DMS114 treated with DMSO at 0.1 percent for 48 hours (cell line): ENCODE data around the gene SLC15A4.
"Not testable (repeated sequence)": the region's sequence is repeated elsewhere in the genome, so short reads cannot be mapped to it uniquely, and the experiment has no call there.

ENCODE experiments used
- DNase-seq: peaks from one replicate; lab custom pipeline; 2025; ENCODE audit not compliant: unreplicated experiment; lab: John Stamatoyannopoulos, UW

SLC15A4 gene

GRCh38 chr12:128844031-128844635 lies 20.4 kb upstream of the SLC15A4 start:
- no peak for DNase-seq

DNA sequence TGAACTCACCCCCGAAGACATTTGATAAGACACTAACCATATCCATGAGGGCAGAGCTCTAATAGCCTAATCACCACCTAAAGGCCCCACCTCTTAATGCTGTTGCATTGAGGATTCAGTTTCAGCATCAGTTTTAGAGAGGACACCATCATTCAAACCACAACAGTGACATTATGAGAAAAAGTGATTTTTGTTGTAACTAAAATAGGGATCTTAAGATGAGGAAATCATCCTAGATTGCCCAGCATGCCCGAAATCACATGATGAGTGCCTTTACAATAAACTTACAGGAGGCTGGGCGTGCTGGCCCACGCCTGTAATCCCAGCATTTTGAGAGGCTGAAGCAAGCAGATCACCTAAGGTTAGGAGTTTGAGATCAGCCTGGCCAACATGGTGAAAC lies 19.8 kb upstream of the SLC15A4 start:
- no peak for DNase-seq

DNA sequence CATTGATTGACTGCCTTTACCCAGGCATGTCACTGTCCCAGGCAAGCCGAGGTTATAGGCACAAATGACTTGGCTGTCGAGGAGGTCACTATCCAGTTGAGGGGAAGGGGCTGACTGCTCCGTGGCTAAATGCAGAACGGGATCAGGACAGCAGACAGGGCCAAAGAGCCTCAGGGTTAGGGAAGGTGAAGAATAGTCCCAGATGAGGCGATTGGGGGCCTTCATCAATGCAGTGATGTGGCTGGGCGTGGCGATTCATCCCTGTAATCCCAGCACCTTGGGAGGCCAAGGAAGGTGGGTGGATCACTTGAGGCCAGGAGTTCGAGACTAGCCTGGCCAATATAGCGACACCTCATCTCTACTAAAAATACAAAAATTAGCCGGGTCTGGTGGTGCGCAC lies 18.8 kb upstream of the SLC15A4 start:
- no peak for DNase-seq

GRCh38 chr12:128840862-128841468 lies 17.2 kb upstream of the SLC15A4 start:
- no peak for DNase-seq

DNA sequence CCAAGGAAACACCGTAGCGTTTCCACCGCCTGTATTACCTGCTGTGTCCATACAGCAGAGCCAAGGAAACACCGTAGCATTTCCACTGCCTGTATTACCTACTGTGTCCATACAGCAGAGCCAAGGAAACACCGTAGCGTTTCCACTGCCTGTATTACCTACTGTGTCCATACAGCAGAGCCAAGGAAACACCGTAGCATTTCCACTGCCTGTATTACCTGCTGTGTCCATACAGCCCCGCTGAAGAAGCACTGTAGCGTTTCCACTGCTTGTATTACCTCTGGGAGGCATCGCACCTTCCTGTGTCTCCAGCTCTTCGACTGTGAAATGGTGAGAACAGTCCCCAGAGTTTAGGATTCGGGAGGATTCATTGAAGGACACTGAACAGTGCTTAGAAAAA lies 16.1 kb upstream of the SLC15A4 start:
- not testable (repeated sequence) for DNase-seq

DNA sequence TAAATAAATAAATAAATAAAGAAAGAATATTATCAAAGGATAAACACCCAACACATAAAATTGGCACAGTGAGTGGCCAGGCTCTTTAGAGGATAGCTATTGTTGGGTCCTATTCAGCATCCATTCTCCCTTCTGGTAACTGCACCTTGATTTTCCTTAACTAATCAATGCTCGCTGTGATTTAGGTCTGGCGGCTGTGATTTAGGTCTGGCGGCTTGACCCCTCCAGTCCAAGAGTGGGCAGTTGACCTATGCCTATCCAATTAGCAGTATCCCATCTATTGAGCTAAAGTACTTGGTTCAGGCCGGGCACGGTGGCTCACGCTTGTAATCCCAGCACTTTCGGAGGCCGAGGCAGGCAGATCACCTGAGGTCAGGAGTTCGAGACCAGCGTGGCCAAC lies 9.7 kb upstream of the SLC15A4 start:
- DNase-seq, result no peak

GRCh38 chr12:128830505-128830893 lies 6.7 kb upstream of the SLC15A4 start:
- no peak for DNase-seq

- no peak for DNase-seq
These were observed 6.2 kb upstream of the SLC15A4 start for GRCh38 chr12:128829861-128830504.

- no peak for DNase-seq
These were observed 4.0 kb upstream of the SLC15A4 start for GRCh38 chr12:128827724-128828123.

DNA sequence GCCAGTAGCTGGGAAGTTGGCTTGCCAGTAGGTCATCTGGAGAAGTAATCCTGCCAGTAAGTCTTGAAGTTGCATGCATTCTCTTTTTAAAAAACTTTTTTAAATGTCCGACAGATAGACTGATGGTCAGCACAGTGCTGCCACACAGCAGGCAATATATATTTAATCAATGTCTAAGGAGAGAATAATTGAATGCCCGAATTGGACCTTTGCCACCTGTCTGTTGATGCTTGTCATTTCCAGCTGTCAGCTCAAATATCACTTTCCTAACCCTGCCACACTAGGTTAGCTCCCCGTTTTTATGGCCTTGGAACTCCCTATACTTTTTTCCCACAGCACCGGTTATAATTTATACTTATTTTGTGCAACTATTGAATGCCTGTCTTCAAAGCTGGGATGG lies 2.1 kb upstream of the SLC15A4 start:
- no peak for DNase-seq

- DNase-seq, result no peak
These were observed 392 bp downstream of the SLC15A4 start for GRCh38 chr12:128823216-128823915.

- DNase-seq, result no peak
These were observed 2.9 kb downstream of the SLC15A4 start for GRCh38 chr12:128820723-128821432.

DNA sequence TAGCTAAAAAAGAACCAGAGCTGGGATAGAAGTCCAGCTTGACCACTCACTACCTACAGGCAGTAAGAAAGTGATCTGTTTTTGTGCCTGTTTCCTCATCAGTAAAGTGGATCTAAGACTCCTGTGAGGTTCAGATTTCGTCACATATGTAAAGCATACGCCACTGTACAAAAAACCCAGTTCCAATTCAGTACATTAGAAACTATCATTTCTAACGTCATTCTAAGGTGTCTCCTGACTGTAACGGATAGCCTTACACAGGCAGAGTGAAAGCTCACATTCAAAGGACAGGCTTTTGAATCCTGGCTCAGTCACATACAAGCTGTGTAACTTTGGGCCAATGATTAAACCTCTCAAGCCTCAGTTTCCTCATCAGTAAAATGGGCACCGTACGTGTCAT lies 3.5 kb downstream of the SLC15A4 start:
- no peak for DNase-seq

DNA sequence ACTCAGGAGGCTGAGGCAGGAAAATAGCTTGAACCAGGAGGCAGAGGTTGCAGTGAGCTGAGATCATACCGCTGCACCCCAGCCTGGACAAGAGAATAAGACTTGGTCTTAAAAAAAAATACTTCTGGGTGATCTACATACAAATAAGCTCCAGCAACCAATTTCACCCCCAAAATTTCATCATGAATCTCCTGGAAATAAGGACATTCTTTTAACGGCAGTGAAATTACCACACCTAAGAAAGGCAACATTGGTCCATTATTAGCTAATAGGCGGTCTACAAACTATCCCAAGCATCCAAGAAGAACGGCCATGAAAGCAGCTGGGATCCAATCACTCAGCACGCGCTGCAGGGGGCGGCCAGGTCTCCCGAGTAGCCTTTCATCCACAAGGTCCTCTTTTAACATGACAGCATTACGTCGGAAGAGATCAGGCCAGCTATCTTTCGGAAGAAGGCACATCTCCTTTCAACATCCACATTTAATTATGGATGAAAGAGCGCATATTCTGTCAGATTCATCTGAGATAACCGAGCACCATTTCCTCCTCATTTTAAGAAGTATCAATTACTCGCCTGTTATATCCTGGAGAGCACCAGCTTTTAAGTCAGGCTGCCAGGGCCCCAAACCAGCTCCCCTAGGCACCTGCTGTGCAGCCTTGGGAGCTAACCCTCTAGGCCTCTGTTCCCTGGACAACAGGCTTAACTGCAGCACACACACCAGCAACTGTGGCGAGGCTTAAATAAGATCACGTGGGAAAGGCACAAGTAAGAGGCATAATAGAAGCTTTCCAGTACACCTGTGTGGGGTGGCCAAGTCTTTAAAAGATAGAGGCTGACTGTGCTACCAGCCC lies 4.2 kb downstream of the SLC15A4 start:
- DNase-seq, result no peak

- DNase-seq, result no peak
These were observed 5.4 kb downstream of the SLC15A4 start for GRCh38 chr12:128818065-128819022.

GRCh38 chr12:128817111-128818015 lies 6.4 kb downstream of the SLC15A4 start:
- DNase-seq, result no peak

GRCh38 chr12:128816643-128816920 lies 7.2 kb downstream of the SLC15A4 start:
- DNase-seq, result no peak

- DNase-seq, result no peak
These were observed 7.7 kb downstream of the SLC15A4 start for GRCh38 chr12:128815779-128816642.
